Breast epithelium (tissue), 3 donors: ENCODE results near the gene FASLG.

ENCODE experiments used
- CTCF ChIP-seq, 3 donors: fragments of 450-650 bp; IDR thresholded peaks; one replicate each; pipeline ENCODE4 v1.5.1; 2016 to 2017; ENCODE audit warnings: antibody characterized with exemption in 3 of 3, mild to moderate bottlenecking in 3 of 3, moderate library complexity in 3 of 3
- POLR2A ChIP-seq: fragments of 450-650 bp; IDR thresholded peaks from one replicate; pipeline ENCODE4 v1.6.1; 2016; ENCODE audit warnings: antibody characterized with exemption, mild to moderate bottlenecking, moderate library complexity
- POLR2AphosphoS5 ChIP-seq, 3 donors: sonication (generic); formaldehyde crosslinking; IDR thresholded peaks; one replicate each; pipeline ENCODE4 v1.6.1; 2017; ENCODE audit warnings: antibody characterized with exemption in 3 of 3

DNA sequence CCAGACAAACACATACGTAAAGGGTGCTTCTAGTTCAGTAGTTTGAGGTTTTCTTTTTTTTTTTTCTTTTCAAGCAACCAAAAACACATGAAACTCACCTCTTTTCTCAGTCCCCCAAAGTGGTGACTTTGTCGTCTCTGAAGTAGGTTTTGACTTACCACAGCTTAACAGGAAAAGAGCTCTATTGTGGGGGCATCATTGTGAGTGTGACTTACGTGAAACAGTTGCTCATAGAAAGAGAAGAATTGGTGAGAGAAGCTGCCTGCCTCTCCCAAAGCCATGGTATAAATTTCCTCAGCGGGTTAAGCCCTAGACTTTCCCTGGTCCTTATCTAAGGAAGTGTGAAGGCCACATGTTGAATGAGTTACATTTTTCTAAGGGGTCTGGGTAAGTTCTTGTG lies 11.9 kb downstream of the FASLG start:
- no peak for TF ChIP-seq POLR2AphosphoS5 (IDR thresholded peaks at IDR 0.05)
- TF ChIP-seq CTCF (IDR thresholded peaks at IDR 0.05) = no peak
- no peak for TF ChIP-seq POLR2A
